Caco-2 (cell line): Measurements from ENCODE around the gene LRP1B. TPM values are rescaled to one million over a fixed set of nuclear protein-coding genes. Genes with fewer than 3 reads are reported as not detected.

Source experiments
- BruUV-seq: library from RNA; stranded (reverse); fragments of 400-500 nt; replicated peaks from 2 replicates; lab custom pipeline; 2021; lab: Mats Ljungman, UMichigan
- CTCF ChIA-PET: fragments of 300-600 bp; sonication (Branson Sonifier 250); formaldehyde crosslinking; loops from one replicate; lab custom pipeline; 2022; ENCODE audit warnings: antibody characterized with exemption; lab: Charles Lee
- POLR2A ChIA-PET: fragments of 300-600 bp; sonication (Branson Sonifier 250); formaldehyde crosslinking; loops from one replicate; lab custom pipeline; 2022; ENCODE audit warnings: antibody characterized with exemption; lab: Charles Lee
- DNase-seq, 2 experiments: peaks; one replicate each; pipeline versions ENCODE4 v3.0.0 to v3.0.0-alpha.2; 2020 to 2022
- H3K27me3 ChIP-seq: replicated peaks from 2 replicates; pipeline ENCODE4 v1.6.0; 2011; ENCODE audit warnings: low read length; ENCODE audit not compliant: control insufficient read depth, insufficient read depth
- H3K36me3 ChIP-seq: 2 replicates; pipeline ENCODE4 v1.5.1; 2011; ENCODE audit warnings: low read length; ENCODE audit not compliant: control insufficient read depth, insufficient read depth
- H3K4me1 ChIP-seq: fragments of 250-450 bp; sonication (Bioruptor Pico); 2 replicates; pipeline ENCODE4 v1.5.1; 2020; ENCODE audit warnings: mild to moderate bottlenecking
- H3K4me3 ChIP-seq: 2 replicates; pipeline ENCODE4 v1.5.1; 2011; ENCODE audit warnings: low read depth, mild to moderate bottlenecking, control low read depth, low read length
- H3K9me3 ChIP-seq: fragments of 250-450 bp; sonication (Bioruptor Pico); 2 replicates; pipeline ENCODE4 v1.5.1; 2020; ENCODE audit warnings: mild to moderate bottlenecking, moderate library complexity
- H3K27ac Mint-ChIP-seq: one replicate; pipeline ENCODE4 v1.8.0; 2022; ENCODE audit warnings: mixed read lengths; ENCODE audit not compliant: unreplicated experiment
- H3K27me3 Mint-ChIP-seq: one replicate; pipeline ENCODE4 v1.8.0; 2022; ENCODE audit warnings: mixed read lengths; ENCODE audit not compliant: insufficient read depth, unreplicated experiment
- H3K36me3 Mint-ChIP-seq: one replicate; pipeline ENCODE4 v1.8.0; 2022; ENCODE audit warnings: mild to moderate bottlenecking, mixed read lengths; ENCODE audit not compliant: insufficient read depth, unreplicated experiment
- H3K4me1 Mint-ChIP-seq: one replicate; pipeline ENCODE4 v1.8.0; 2022; ENCODE audit warnings: low read depth, mixed read lengths; ENCODE audit not compliant: unreplicated experiment
- H3K4me3 Mint-ChIP-seq: one replicate; pipeline ENCODE4 v1.8.0; 2022; ENCODE audit warnings: mild to moderate bottlenecking, moderate library complexity, mixed read lengths; ENCODE audit not compliant: unreplicated experiment
- H3K9me3 Mint-ChIP-seq: one replicate; pipeline ENCODE4 v1.8.0; 2022; ENCODE audit warnings: mixed read lengths; ENCODE audit not compliant: unreplicated experiment
- intact Hi-C: fragments of 100-400 bp; cut with micrococcal nuclease; formaldehyde crosslinking; loops from one replicate; pipeline ENCODE4 v1.10.0; 2022; ENCODE audit not compliant: unreplicated experiment
- total RNA-seq: library from RNA; stranded (reverse); gene quantifications from 2 replicates; pipeline ENCODE4 v1.2.3, GENCODE V29; 2022
- TF ChIP-seq, protein P1 (sequence below), 2 experiments: fragments of 200-600 bp in 1 of 2; IDR thresholded peaks; 1 replicate in 1 of 2; 2 replicates in 1 of 2; pipeline versions ENCODE4 v1.5.1 to v1.8.0; 2011 to 2022; ENCODE audit warnings: antibody characterized with exemption in 1 of 2, control low read depth in 1 of 2, inconsistent platforms in 1 of 2, low read depth in 1 of 2, low read length in 1 of 2, mild to moderate bottlenecking in 1 of 2, moderate library complexity in 1 of 2; ENCODE audit not compliant: insufficient read depth in 1 of 2, severe bottlenecking in 1 of 2, unreplicated experiment in 1 of 2

LRP1B gene
- total RNA-seq, 1 experiment from 2014 or later = not detected

DNA sequence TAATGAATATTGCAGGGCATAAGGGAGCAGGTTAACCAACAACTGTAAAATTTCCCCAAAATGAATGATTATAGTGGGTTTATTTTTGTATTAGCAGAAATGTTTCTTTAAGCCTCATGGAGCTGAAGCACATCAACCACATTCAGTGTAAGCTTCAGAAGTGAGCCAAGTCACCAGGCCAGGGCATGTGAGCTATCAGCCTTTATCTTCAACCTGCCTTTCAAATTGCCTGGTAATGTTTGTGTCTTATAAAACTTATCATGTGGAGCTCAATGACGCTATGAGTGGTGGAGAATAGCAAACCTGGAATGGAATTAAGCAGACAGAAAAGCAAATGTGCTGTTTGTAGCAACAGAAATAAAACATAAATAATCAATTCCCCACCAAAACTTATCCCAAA lies 1068.4 kb downstream of the LRP1B start:
- Mint-ChIP-seq H3K27me3 (no peaks in the 10 kb centered on the region), H3K4me3 (no peak overlapping the region), H3K27ac (no peak overlapping the region), H3K36me3 (no peaks in the 10 kb centered on the region), H3K4me1 (no peaks in the 10 kb centered on the region), H3K9me3 (no peaks in the 10 kb centered on the region)
- CTCF ChIA-PET = no interaction called here
- DNase-seq = no peak
- Histone ChIP-seq H3K27me3 (no peaks in the 10 kb centered on the region), H3K36me3 (no peaks in the 10 kb centered on the region), H3K9me3 (no peaks in the 10 kb centered on the region), H3K4me1 (no peaks in the 10 kb centered on the region), H3K4me3 (no peak overlapping the region)
- TF ChIP-seq, protein P1, sequence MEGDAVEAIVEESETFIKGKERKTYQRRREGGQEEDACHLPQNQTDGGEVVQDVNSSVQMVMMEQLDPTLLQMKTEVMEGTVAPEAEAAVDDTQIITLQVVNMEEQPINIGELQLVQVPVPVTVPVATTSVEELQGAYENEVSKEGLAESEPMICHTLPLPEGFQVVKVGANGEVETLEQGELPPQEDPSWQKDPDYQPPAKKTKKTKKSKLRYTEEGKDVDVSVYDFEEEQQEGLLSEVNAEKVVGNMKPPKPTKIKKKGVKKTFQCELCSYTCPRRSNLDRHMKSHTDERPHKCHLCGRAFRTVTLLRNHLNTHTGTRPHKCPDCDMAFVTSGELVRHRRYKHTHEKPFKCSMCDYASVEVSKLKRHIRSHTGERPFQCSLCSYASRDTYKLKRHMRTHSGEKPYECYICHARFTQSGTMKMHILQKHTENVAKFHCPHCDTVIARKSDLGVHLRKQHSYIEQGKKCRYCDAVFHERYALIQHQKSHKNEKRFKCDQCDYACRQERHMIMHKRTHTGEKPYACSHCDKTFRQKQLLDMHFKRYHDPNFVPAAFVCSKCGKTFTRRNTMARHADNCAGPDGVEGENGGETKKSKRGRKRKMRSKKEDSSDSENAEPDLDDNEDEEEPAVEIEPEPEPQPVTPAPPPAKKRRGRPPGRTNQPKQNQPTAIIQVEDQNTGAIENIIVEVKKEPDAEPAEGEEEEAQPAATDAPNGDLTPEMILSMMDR (IDR thresholded peaks at IDR 0.05; ENCODE audit: insufficient read depth in 1 of 2, low read depth in 1 of 2, low read length in 1 of 2, severe bottlenecking in 1 of 2, unreplicated experiment in 1 of 2) = no peak
- intact Hi-C loops = no loop called here
- POLR2A ChIA-PET = no interaction called here
- no TSS peak for BruUV-seq

DNA sequence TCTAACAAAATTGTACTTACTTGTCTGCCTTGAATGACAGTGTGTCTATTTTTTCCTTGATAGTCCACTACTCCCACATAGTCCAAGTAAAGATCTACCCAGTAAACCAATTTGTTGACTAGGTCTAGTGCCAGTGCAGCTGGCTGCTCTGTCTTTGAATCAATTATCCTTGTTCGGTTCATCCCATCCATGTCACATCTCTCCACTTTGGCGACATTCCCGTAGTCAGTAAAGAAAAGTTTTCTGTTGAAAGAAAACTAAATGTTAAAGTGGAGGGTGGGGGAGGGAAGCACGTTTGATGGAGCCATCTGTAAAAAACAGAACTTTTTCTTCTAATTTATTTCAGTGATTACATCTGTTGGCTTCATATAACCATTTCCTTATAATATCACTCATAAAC lies 1068.8 kb downstream of the LRP1B start:
- no peaks in the 10 kb centered on the region for H3K27me3 ChIP-seq
- CTCF ChIA-PET = no interaction called here

DNA sequence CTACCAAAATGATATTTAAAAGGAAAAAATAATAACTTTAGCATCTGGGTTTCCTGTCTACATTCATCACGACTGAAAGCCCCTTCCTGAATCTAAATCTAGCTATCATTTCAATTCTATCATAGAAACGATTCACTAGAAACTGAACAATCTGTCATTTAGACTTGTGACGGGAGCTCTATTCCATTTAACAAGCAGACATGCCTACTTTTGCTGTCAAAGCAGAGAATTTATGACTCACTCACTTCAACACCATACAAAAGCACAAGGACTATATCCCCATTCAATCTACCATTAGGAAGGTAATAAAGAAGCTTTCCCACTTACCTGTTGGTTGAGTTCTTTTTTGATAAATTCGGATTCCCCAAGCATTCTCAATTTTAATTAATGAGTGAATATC lies 1072.3 kb downstream of the LRP1B start:
- TF ChIP-seq, protein P1 (IDR thresholded peaks at IDR 0.05; ENCODE audit: insufficient read depth in 1 of 2, low read depth in 1 of 2, low read length in 1 of 2, severe bottlenecking in 1 of 2, unreplicated experiment in 1 of 2) = no peak
- Histone ChIP-seq H3K36me3 (no peaks in the 10 kb centered on the region), H3K9me3 (no peaks in the 10 kb centered on the region), H3K27me3 (no peaks in the 10 kb centered on the region), H3K4me3 (no peak overlapping the region), H3K4me1 (no peaks in the 10 kb centered on the region)
- POLR2A ChIA-PET = no interaction called here
- no peaks in the 10 kb centered on the region for H3K9me3 Mint-ChIP-seq
- H3K27ac Mint-ChIP-seq = no peak overlapping the region
- H3K36me3 Mint-ChIP-seq = no peaks in the 10 kb centered on the region
- H3K27me3 Mint-ChIP-seq = no peaks in the 10 kb centered on the region
- H3K4me1 Mint-ChIP-seq = no peaks in the 10 kb centered on the region
- BruUV-seq = no TSS peak
- no peak overlapping the region for H3K4me3 Mint-ChIP-seq
- CTCF ChIA-PET = no interaction called here
- no peak for DNase-seq
- intact Hi-C loops = no loop called here

More for the DNA sequence above, 1068.8 kb downstream of the LRP1B start:
- no peak for DNase-seq
- POLR2A ChIA-PET = no interaction called here
- TF ChIP-seq, protein P1 (IDR thresholded peaks at IDR 0.05; ENCODE audit: insufficient read depth in 1 of 2, low read depth in 1 of 2, low read length in 1 of 2, severe bottlenecking in 1 of 2, unreplicated experiment in 1 of 2) = no peak
- BruUV-seq = no TSS peak
- H3K9me3 Mint-ChIP-seq = no peaks in the 10 kb centered on the region
- H3K4me3 Mint-ChIP-seq = no peak overlapping the region
- H3K4me1 Mint-ChIP-seq = no peaks in the 10 kb centered on the region
- Histone ChIP-seq H3K9me3 (no peaks in the 10 kb centered on the region), H3K4me3 (no peak overlapping the region), H3K4me1 (no peaks in the 10 kb centered on the region), H3K36me3 (no peaks in the 10 kb centered on the region)
- intact Hi-C loops = no loop called here
- no peaks in the 10 kb centered on the region for H3K27me3 Mint-ChIP-seq
- H3K27ac Mint-ChIP-seq = no peak overlapping the region
- H3K36me3 Mint-ChIP-seq = no peaks in the 10 kb centered on the region
